HG03521 (cell line): ENCODE results near the gene IL1RAPL1.

ENCODE experiments used
- ATAC-seq: cut with Tn5 transposase; IDR thresholded peaks from one replicate; pipeline ENCODE4 v1.9.1; 2021; ENCODE audit warnings: mild to moderate bottlenecking, moderate library complexity; ENCODE audit not compliant: unreplicated experiment

The IL1RAPL1 gene

GRCh38 chrX:28586981-28587551, at the start of gene IL1RAPL1:
Gene IL1RAPL1 (plus strand): TSS chrX:28587446.
- ATAC-seq, result no peak

DNA sequence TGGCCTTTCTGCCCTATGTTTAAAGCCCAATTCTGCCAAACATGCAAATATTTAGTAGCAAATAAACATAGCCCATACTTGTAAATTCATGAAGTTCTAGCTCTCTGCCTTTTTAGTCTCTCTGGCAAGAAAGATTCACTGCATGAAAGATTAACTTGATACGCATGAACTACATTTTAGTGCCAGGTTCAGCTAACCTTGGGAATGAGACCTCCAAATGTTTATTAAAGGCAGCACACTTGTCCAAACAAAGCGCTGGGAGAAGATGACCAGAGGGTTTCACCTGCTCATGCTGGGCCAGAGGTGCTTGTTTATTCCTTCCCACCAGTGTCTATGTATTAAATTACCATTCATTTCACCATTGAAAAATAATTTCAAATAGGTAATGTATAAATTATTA, 44.5 kb upstream of the IL1RAPL1 start:
- no peak for ATAC-seq

DNA sequence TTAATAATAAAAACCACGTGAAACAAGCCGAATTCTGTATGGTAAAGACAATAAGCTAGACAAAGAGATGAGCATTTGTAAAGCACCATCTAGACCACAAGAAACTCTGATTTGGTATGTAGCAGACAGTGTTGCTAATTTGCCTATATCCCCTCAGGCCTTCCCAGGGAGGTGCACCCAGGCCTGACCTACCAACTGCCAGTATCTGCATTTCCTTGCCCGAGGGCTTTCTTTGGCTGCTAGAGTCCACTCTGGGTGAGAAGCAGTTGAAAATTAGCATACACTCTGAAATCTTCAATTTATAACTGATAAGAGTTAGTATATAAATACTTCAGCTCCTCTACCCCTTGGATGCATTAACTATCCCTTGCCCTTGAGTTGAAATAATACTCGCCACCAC, 37.4 kb upstream of the IL1RAPL1 start:
- ATAC-seq, result no peak

GRCh38 chrX:28550331-28550872, 36.8 kb upstream of the IL1RAPL1 start:
- no peak for ATAC-seq

DNA sequence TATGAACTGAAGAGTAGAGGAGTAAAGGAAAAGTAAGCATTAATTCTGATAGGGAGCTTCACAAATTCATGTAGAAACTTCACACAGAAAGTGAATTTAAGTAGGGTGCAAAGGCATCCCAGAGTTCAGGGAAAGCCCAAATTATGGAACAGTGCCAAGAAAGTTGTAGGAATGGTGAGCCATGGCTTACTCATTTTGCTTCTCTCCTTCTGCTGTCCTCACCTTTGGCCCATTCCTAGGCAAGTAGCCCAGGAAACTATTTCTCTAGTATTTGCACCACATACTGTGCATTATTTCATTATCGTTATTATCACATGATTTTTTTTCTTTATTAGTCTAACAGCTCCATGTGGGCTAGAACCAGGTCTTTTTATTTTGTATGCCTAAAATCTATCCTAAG, 34.9 kb upstream of the IL1RAPL1 start:
- no peak for ATAC-seq

DNA sequence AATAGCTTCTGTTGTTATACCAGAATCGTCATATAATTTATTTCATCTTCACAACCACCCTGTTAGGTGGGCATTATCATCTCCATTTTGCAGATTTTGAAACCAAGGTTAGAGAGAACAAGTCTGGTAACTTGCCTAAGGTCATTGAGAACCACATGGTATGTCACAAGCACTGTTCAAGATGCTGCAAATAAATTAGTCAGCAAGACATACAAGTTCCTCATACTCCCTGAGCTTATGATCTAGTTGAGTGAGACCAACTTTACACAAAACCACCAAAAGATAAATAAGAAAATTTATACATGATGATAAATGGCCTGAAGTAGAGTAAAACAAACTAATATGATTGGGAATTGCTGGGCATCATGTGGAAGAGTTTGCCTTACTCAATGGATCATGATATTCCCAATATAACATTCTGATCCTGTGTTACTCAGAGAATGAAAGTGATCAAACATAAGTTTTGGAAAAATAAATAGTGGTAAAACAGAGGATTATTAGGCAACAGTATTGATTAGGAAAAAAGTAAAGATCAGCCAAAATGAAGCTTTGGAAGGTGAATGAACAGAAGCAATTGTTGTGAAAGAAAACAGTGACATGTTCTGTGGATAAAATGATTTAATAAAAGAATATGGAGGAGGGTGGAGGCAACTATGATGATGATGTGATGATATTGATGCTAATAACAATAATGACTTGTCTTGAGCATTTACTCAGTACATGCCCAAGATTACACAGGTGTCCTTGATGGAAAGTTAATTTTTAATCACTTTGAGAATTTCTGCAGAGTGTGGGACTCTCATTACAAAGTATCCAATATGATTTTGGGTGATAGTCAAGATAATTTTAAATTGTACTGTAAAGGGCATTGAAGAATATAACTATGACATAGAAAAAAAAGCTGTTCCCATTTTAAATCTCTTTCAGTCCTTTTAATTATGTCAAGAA, 34.1 kb upstream of the IL1RAPL1 start:
- no peak for ATAC-seq

DNA sequence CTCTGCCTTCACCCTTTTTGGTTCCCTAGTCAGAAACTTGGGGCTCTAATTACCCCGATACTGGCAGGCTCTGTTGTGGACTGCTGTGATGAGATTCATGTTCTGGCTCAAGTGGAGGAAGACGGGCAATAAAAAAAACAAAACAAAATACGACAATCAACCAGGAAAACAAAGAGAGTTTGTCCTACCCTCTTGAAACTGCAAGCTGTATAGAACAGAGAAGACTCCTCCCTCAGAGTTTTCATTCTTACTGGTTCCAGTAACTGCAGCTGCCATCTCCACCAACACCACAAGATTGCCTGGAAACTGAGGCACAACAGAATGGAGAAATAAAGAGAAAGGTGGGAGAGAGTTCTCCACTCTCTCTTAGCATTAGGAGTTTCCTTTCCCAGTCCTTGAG, 11.1 kb upstream of the IL1RAPL1 start:
- no peak for ATAC-seq

GRCh38 chrX:28581522-28581921, 5.7 kb upstream of the IL1RAPL1 start:
- ATAC-seq, result no peak

GRCh38 chrX:28582511-28582910, 4.7 kb upstream of the IL1RAPL1 start:
- ATAC-seq, result no peak

DNA sequence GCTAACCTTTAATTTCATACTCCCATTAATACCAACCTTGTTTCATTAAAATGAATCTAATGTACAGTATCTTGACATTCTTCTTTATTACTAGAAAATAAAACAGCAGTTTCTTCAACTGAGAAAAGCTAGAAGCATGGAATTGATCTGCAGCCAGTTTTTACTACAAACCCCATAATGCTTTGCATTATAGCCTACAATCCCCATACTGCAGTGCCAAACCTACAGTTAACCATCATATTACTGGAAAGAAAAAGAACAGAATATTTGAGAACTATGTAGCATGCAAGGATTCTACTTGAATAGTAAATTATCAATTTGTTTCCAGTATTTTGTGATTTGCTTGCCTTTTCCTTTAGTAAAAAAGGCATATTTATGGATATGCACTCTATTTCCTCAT, 3.2 kb upstream of the IL1RAPL1 start:
- no peak for ATAC-seq

GRCh38 chrX:28585767-28586166, 1.5 kb upstream of the IL1RAPL1 start:
- ATAC-seq, result no peak

DNA sequence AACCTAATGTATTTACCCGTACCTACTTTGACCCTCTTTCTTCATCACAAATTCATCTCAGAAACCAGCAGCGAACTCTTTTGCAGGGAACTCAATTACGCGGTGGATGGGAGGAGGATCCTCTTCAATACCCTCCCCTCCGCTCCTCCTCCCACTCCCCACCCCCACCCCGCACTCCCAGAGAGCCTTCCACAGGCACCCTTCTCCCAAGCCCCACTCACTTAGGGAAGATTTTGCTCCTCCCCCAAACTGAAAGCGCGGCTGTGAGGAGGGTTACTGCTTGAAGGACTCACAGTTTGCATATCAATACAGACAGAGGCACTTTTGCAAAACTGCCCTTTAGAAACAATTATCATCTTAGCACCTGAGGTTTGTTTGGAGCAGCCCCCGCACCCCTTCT, 960 bp upstream of the IL1RAPL1 start:
- ATAC-seq, result no peak

DNA sequence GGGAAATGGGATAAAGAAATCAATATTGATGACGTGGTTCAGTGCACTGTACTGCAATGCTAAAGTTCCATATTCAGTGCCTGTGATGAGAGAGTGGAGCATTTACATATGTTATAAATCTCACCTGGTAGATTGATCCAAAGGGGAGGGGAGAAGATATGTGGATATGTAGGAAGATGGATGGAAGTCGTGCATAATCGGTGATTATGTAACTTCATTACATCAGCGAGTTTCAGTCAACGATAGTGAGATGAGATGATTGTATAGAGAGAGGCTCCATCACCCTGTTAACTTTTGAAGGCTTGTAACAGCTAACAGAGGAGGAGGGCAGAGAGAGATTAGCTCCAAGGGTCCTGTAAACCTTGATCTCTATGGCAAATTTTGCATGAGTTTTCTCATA, 1.8 kb downstream of the IL1RAPL1 start:
- ATAC-seq, result no peak

- ATAC-seq, result no peak
These were observed 3.1 kb downstream of the IL1RAPL1 start for GRCh38 chrX:28590396-28590795.

- no peak for ATAC-seq
These were observed 4.3 kb downstream of the IL1RAPL1 start for GRCh38 chrX:28591542-28591941.

GRCh38 chrX:28595346-28595745, 8.1 kb downstream of the IL1RAPL1 start:
- ATAC-seq, result no peak

DNA sequence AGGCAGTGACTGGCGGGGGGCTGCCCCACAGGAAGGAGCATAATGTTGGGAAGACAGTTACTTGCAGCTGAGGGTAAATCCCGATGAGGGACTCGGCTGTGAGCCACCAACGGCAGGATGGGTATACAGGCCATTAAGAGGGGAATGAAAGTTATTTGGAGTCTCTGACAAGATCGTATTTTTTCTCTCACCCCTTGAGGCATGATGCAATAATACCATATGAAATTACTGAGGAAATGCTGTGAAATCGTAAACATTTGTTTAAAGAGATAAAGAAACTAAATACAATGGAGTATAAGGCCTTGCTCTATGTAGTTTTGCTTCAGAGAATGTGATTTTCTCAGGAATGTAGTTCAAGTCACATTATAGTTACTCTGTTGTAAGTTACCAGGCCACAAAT, 12.7 kb downstream of the IL1RAPL1 start:
- no peak for ATAC-seq

- no peak for ATAC-seq
These were observed 21.8 kb downstream of the IL1RAPL1 start for GRCh38 chrX:28609003-28609402.

DNA sequence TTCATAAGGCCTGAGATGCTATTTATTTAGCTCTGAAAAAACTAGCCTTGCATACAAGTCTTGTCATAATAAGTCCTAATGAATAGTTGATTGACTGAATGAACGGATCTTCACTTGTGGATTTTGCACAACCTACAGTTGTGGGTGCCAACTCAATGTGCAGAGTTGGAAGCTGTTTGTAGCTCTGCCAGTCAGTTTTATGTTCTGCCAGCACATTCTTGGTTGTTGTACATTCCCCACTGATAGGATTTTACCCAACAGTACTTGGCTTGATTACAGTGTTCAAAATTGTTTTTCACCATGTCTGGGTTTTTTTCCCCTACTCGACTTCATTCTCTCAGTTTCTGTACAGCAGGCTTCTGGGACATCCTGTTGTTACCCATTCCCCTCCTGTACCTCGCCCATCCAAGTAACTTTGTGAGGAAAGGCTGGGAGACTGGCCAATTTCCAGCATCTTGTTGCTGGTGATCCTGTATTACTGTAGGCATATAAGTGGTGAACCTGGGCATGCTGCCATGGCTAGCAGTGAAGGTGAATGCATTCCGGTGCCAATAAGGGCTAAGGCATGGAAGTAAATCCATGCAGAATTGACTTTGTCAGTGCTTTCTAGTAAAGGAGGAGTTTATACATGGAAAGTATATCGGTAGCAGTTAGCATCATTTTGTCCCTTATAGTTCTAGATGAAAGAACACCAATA, 22.8 kb downstream of the IL1RAPL1 start:
- ATAC-seq, result no peak

DNA sequence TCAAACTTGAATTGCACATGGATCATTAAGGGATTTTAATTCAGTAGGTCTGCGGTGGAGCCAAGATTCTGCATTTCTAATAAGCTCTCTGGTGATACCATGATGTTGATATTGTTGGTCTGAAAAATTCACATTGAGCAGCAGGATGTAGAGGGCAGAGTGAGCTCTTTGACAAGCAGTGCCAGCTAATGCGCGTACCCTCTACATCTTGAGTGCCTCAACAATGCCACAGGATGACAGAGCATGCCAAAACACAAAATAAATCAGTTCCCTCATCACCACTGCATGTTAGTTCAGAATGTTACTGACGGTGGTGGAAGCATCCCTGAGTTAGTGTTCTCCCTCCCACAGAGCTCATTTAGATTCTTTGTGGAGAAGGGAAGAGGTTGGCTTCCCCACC, 23.5 kb downstream of the IL1RAPL1 start:
- no peak for ATAC-seq

DNA sequence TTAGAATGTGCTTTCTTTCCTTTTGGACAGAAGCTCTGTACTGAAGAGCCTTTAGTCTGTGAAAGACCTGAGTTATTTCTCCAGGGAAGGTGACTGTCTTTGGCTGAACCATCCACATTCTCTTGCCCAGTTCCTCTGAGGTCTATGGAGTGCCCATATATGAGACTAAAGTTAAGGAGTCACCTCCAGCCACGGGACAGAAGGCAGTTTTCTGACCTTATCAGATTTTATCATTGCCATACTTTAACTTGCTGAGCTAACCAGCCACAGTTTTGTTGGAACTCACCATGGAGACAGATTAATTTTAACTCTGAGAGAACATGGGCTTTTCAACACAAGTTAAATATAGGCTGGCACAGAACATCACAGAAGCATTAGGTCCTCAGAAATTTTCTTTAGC, 26.3 kb downstream of the IL1RAPL1 start:
- no peak for ATAC-seq

- no peak for ATAC-seq
These were observed 38.0 kb downstream of the IL1RAPL1 start for GRCh38 chrX:28625223-28625622.
